GM18867 (cell line): ENCODE data around the gene POLR2A.

Experiments
- ATAC-seq: cut with Tn5 transposase; IDR thresholded peaks from one replicate; pipeline ENCODE4 v1.9.1; 2021; ENCODE audit warnings: mild to moderate bottlenecking, moderate library complexity; ENCODE audit not compliant: unreplicated experiment

POLR2A gene

DNA sequence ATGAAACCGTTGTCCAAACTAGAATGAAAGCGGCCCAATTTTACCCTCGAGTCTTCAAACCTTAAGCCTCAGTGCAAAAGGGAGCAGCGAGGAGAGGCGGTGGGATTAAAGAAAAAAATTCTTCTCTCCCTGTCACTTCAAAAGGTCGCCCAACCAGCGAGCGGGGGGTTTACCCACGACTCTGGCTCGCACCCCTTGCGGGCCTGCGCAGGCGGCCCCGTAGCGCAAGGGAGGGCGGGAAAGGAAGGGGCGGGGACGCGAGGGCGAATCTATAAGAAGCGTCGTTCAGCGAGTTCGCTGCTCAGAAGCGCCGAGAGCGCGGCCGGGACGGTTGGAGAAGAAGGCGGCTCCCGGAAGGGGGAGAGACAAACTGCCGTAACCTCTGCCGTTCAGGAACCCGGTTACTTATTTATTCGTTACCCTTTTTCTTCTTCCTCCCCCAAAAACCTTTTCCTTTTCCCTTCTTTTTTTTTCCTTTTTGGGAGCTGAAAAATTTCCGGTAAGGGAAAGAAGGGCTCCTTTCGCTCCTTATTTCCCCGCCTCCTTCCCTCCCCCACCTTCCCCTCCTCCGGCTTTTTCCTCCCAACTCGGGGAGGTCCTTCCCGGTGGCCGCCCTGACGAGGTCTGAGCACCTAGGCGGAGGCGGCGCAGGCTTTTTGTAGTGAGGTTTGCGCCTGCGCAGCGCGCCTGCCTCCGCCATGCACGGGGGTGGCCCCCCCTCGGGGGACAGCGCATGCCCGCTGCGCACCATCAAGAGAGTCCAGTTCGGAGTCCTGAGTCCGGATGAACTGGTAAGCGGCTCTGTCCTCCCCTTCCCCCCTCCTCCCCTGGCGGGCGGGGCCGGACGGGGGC is at the start of gene POLR2A:
Gene POLR2A, plus strand, starts transcription at position 300 of the 852 bp plus-strand sequence.
- peak; percentile 58 for ATAC-seq

DNA sequence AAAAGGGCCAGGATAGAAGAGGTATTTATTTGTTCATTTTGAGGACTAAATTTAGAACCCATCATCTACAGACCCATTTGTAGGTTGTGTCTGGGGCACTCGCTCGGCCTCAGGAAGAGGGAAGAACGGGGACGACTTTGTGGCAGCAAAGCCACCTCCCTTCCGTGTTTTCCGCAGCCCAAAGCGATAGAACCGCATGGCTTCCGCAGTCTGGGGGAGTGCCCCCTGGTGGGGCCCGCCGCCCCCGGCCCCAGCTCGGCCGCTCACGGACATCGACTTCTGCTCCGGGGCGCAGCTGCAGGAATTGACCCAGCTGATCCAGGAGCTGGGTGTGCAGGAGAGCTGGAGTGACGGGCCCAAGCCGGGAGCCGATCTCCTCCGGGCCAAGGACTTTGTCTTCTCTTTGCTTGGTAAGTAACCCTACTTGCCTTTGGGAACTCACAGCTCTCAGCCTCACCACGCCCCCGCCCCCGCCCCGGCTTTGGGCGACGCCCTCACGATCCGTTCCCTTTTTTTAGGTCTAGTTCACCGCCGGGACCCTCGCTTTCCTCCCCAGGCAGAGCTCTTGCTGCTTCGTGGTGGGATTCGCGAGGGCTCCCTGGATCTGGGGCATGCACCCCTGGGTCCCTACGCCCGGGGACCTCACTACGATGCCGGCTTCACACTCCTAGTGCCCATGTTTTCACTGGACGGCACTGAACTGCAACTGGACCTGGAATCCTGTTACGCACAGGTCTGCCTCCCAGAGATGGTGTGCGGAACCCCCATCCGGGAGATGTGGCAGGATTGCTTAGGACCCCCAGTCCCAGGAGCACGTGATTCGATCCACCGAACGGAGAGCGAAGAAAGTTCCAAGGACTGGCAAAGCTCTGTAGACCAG is 48.2 kb upstream of the POLR2A start:
- peak; percentile 23 for ATAC-seq

DNA sequence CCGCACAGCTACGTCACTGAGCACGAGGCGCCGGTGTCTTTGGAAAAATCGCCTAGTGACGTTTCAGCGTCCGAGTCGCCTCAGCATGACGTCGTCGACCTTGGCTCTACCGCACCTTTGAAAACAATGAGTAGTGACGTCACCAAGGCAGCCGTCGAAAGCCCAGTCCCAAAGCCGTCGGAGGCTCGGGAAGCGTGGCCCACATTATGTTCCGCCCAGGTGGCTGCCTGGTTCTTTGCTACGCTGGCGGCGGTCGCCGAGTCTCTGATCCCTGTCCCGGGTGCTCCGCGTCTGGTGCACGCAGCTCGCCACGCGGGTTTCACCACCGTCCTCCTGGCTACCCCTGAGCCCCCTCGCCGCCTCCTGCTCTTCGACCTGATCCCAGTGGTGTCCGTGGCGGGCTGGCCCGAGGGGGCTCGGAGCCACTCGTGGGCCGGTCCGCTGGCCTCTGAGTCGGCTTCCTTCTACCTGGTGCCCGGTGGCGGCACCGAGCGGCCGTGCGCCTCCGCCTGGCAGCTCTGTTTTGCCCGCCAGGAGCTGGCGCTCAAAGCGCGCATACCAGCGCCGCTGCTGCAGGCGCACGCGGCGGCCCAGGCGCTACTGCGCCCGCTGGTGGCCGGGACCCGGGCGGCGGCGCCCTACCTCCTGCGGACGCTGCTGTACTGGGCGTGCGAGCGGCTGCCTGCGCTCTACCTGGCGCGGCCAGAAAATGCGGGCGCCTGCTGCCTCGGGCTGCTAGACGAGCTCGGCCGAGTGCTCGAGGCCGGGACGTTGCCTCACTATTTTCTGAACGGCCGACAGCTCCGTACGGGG is 47.4 kb upstream of the POLR2A start:
- no peak for ATAC-seq

DNA sequence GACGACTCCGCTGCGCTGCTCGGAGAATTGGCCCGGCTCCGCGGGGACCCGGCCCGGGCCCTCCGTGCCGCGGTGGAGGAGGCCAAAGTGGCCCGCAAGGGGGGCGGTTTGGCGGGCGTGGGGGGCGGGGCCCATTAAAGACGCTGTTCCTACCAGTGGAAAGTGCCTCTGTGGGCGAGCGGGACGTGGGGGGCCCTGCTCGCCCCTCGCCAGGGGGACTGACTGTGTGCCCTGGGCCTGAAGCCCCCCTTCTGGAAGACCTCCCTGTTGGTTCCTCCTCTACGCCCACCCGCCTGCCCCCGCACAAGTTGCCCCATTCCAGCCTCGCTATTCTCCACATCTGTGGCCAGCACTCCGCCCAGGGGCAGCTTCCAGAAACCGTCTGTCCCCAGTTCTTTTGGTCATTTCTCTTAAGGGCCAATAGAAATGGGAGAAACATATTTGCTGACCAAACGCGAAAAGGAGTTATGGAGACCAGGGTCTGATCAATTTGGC is 46.8 kb upstream of the POLR2A start:
- no peak for ATAC-seq

DNA sequence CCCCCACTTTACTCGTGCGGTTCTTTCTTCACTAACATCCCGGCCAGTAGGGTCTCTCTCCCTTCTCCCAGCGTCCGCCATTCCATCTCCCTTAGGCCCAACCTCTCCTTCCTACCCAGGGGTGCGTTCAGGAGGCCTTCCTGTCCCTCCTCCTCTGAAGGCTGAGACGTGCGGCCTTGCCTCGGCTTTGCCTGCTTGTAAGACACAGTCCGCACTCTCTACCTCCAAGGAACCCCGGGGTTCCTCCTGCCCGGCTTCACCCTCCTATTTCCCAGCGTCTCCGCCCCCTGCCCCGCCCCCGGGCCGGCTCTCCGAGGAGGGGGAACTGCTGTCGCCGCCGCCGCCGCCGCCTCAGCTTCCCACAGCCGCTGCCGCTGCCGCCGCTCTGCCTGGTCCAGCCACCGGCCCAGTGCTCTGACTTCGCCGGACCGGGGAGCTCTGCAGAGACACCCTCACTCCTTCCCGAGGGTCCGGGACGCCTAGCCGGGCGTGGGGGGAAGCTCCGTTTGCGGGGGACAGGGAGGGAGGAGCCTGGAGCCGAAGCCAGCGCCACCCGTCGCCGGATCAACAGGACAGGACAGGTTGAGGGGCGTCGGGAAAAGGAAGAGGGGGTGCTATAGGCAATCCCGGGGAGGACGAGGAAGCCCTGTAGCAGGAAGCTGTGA is 46.1 kb upstream of the POLR2A start:
- ATAC-seq = no peak

DNA sequence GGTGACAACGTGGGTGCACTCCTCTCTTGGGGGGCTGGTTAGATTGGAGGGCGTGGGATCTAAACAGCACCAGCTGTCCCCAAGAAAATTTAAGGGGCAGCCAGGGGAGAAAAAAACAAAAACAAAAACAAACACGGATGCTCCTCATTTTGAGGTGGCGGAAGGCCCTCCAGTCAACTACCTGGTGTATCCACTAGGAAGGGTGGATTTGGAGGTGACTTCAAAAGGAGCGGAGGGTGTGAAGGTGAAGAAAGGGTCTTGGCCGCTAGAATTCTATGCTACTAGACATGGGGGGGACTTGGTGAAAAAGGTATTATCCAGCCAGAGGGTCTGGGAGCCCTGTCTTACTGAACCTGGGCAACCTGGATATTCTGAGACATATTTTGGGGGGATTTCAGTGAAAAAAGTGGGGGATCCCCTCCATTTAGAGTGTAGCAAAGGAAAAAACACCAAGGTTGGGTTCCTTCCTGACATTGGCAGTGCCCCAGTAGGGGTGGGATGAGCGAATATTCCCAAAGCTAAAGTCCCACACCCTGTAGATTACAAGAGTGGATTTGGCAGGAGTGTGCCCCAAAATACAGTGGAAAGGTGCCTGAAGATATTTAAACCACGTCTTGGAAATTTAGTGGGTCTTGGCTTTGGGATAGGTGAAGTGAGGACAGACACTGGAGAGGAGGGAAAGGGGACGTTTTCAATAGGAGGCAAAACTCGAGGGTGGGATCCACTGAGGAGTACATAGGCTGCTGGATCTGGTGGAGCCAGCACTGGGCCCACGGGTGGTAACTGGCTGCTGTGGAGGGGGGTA is 45.3 kb upstream of the POLR2A start:
- no peak for ATAC-seq

DNA sequence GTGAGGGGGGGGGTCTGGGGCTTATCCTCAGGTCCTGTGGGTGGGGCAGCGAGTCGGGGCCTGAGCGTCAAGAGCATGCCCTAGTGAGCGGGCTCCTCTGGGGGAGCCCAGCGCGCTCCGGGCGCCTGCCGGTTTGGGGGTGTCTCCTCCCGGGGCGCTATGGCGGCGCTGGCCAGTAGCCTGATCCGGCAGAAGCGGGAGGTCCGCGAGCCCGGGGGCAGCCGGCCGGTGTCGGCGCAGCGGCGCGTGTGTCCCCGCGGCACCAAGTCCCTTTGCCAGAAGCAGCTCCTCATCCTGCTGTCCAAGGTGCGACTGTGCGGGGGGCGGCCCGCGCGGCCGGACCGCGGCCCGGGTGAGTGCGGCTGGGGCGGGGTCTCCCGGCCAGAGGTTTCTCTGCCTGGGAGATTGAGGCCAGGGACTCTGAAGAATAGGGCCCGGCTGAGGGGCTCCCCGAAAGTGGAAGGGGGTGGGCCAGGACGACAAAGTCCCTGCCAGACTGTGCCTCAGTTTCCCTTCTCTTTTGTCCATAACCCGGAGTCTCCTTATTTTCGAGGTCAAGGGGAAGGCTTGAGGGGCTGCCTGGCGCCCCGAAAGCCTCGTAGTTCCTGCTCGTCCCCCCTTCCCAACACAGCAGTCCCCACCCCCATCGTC is 44.6 kb upstream of the POLR2A start, which contains the start of gene FGF11:
Gene FGF11, plus strand, starts transcription at position 51 of the 651 bp plus-strand sequence. Its CDS starts 109 bp downstream, at position 160.
- no peak for ATAC-seq

DNA sequence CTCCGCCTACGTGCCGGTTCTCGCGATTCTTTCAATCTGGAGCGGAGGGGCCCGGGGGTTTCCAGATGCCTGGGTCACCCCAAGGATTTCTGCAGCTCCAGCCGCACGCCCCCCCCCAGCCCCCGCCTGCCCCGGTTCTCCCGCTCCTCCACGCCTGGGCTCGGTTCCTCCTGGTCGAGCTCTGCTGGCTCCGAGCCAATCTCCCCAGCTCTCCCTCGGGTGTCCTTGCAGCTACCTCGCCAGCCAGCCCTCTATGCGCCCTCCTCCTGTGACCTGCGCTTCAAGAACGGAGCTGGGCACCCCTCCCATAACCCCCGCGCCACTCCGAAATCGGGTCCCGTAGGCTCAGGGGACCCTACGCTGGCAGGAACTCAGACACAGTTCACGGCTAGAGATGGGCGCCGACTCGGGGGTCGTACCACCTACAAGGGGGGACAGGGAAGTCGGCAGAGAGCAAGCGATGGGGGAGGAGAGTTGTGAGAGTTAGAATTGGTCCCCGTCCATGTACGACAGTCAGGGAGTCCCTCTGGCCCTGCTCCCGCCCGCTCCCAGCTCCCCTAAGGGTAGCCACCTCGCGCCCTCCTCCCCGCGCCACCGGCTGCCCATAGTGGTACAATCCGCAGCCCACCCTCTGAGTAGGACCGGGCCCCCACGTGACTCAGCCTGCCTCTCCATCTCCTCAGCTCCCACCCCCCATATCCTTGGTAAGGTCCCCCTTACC is 43.9 kb upstream of the POLR2A start:
- no peak for ATAC-seq

DNA sequence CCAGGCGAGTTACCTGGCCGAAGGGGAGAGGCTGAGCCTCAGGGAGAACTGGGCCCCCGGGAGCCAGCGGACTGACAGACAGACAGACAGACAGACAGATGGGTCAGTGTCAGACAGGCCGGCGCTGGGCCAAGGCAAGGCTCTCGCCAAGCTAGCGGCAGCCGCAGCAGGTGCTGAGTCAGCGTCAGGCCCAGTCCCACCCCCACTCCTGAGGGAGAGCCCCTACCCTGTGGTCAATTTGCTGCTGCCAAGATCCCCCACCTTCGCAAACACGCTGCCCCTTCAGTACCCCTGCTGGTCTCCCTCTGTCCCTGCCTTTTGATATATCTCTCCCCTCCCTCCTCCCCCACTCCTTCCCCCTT is 43.4 kb upstream of the POLR2A start:
- ATAC-seq = no peak

DNA sequence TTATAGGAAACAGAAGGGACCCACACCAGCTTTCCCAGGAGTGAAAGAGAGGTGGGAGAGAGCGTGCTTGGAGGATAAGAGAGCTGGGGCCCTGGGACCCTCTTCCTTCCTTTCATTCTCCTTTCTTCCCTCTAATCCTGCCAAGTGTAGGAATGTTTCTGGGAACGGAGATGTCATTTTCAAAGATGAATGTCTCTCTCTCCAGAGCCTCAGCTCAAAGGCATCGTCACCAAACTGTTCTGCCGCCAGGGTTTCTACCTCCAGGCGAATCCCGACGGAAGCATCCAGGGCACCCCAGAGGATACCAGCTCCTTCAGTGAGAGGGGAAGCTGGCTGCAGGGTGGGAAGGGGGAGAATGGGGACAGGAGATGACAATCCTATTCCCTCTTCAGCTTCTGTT is 42.9 kb upstream of the POLR2A start:
- no peak for ATAC-seq

DNA sequence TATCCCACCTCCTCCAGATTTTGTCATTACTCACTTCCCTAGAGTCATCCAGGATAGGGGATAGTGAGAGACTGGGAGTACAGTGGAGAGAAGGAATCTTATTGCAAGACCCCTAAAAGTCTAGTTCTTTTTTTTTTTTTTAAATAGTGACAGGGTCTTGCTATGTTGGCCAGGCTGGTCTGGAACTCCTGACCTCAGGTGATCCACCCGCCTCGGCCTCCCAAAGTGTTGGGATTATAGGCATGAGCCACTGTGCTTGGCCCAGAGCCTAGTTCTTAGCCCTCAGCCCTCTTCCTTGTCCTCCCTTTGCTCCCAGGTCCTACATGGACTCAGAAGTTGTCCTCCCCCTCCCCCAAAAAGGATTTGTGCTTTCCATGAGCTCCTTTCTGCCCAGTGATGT is 42.0 kb upstream of the POLR2A start:
- ATAC-seq = no peak

DNA sequence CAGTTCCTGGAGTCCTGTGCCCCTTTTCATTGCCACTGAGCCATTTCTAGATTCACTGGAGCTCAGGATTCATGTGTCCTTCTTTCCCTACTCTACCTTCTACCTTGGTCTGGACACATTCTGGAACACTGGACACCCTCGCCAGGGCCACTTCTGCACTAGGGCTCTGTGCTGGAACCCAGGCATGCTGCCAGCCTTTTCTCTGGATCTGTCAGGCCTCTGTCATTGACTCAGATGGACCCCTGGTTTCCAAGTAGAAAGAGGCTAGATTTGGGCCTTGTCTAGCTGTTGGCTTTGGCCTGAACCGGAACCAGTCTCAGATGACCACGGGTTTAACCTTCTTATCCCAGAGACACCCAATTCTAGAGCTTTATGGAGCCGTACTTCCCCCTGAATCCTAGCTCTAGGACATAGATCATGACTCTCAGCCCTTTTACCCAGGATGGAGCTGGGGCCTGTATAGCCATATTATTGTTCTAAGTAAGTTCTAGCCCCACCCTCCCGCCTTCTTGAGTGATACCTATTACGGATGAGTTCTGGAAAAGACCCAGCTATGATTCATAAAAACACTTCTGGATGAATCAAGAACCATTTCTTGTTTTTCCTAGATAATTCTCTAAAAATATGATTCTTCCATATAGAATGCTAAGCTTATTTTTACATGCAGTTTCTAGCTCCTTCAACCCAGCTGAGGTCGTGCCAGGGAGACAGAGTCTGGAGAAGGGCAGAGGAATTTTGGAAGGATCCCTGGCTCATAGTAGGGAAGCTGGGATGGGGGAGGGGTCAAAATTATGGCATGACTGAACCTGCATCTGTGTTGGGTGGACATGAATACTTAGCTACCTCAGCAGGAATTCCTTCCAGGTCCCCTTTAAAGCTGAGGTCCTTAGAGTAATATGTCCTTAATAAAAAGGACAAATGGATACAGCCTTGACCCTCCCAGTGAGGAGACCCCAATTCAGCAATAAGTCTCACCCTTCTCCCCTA is 40.4 kb upstream of the POLR2A start:
- no peak for ATAC-seq

DNA sequence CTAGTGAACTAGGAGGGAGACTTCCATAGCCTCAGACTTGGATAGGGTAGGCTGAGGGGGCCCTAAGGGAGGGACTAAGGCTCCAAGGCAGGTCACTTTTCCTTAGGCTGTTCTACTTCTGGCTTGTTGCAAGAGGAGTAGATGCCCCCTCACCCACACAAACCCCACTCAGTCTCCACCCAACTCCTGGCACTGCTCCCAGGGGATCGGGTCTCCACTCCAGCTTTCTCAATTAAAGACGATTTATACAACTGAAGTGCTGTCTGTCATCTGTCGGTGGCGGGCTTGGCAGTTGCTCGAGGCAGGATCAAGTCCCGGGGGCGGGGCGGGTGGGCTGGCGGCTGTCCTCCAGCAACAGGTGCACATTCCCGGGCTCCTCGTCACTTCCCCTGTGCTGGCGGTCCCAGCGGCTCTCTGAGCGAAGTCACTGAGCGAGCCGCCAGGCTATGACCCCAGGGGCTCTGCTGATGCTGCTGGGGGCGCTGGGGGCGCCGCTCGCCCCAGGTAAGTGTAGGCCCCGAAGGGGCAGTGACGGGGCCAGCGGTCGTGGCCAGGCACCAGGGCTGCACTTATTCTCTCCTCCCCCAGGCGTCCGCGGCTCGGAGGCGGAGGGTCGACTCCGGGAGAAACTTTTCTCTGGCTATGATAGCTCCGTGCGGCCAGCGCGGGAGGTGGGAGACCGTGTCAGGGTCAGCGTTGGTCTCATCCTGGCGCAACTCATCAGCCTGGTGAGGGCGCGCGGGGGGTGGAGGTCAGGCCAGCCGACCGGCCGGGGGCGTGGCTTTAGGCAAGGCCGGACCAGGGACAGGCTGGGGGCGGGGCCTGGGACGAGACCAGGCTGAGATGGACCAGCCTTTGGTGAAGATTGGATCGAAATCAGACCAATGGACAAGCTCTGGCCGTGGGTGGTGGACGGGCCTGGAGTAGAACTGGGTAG is 39.2 kb upstream of the POLR2A start, which contains the start of gene CHRNB1:
Gene CHRNB1, plus strand, starts transcription at position 380 of the 937 bp plus-strand sequence. Its CDS starts 67 bp downstream, at position 447.
- no peak for ATAC-seq

DNA sequence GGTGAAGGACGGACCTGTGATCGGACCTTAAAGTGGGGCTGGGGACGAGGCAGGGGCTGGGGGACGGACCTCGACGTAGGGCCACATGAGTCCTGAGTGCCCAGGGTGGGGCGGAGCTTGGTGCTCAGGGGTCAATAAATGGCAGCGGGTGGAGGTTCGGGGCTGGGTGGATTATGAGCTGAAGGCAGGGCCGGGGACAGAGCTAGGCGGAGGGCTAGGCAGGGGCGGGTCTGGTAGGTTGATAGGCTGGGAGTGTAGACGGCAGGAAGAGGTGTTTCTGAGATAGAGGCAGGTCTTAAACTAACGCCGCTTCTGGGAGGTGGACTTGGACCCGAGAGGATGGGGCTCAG is 38.6 kb upstream of the POLR2A start:
- ATAC-seq = no peak

DNA sequence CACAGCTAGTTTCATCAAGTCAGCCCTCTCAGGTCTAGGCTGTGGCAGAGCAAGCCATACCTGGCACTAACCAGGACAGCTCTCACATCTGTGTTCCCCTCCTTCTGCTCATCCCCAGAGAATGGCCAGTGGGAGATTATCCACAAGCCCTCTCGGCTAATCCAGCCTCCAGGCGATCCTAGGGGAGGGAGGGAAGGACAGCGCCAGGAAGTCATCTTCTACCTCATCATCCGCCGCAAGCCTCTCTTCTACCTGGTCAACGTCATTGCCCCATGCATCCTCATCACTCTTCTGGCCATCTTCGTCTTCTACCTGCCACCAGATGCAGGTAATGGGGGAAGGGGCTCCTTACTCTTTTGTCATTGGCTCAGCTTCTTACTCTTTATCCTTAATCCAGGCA is 35.7 kb upstream of the POLR2A start:
- no peak for ATAC-seq

DNA sequence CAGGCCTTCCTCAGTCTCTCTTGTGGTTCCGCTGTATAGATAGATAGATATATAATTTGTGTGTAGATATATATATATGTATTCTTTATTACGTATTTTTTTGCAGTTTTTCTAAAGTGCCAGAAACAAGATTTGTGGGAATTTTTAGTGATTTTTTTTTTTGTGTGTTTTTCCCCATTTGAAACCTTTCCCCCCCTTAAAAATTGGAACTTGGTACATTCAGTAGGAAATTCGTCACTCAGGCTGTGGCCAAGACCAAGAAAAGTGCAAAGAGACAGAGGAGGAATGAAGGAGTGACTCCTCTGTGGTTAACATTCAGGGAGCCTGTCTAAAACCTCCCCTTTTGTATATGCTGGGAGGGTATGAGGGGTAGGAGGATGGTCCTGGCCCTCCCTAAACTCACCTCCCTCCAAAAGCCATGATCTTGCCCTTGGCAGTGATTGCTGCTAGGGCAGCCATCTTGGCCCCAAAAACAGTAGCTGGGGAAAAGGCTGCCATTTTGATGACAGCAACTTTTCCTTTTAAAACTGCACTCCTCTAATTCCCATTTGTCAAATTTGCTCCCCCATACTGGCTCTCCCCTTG is 24.1 kb upstream of the POLR2A start:
- no peak for ATAC-seq
